DND-41 (cell line): ENCODE results near the gene RNGTT.
A peak's percentile ranks its signal among the peaks of the same experiment; 100 is the strongest.

Source experiments
- ATAC-seq: fragments of 200-7000 bp; cut with Tn5 transposase; 3 replicates; pipeline ENCODE4 v1.9.1; 2021; ENCODE audit warnings: low read depth; ENCODE audit not compliant: insufficient read depth
- DNase-seq: peaks from one replicate; pipeline ENCODE4 v3.0.0-alpha.2; 2020
- H2AFZ ChIP-seq: 2 replicates; pipeline ENCODE4 v1.6.0; 2012; ENCODE audit warnings: low read depth, low read length
- H3K27ac ChIP-seq: 2 replicates; pipeline ENCODE4 v1.5.1; 2012; ENCODE audit warnings: low read length, inconsistent platforms
- H3K27me3 ChIP-seq: fragments of 200-600 bp; sonication (generic); 2 replicates; pipeline ENCODE4 v1.6.0; 2012; ENCODE audit warnings: low read length, mild to moderate bottlenecking, inconsistent platforms; ENCODE audit not compliant: insufficient read depth, poor library complexity
- H3K36me3 ChIP-seq: 2 replicates; pipeline ENCODE4 v1.5.1; 2012; ENCODE audit warnings: low read length, inconsistent platforms; ENCODE audit not compliant: insufficient read depth
- H3K4me1 ChIP-seq: 2 replicates; pipeline ENCODE4 v1.5.1; 2012; ENCODE audit warnings: mild to moderate bottlenecking, low read length; ENCODE audit not compliant: insufficient read depth
- H3K4me2 ChIP-seq: 2 replicates; pipeline ENCODE4 v1.6.0; 2012; ENCODE audit warnings: mild to moderate bottlenecking, moderate library complexity, low read length, inconsistent platforms; ENCODE audit not compliant: insufficient read depth
- H3K4me3 ChIP-seq, 2 experiments: fragments of 200-600 bp in 1 of 2; shearing (Covaris generic) in 1 of 2; 2 replicates each; pipeline ENCODE4 v1.5.1; 2012 to 2016; ENCODE audit warnings: inconsistent platforms in 2 of 2, low read length in 2 of 2, mild to moderate bottlenecking in 2 of 2, low read depth in 1 of 2, moderate library complexity in 1 of 2
- H3K79me2 ChIP-seq: 2 replicates; pipeline ENCODE4 v1.6.0; 2012; ENCODE audit warnings: low read length, inconsistent platforms; ENCODE audit not compliant: insufficient read depth
- H3K9ac ChIP-seq: 2 replicates; pipeline ENCODE4 v1.6.0; 2012; ENCODE audit warnings: low read depth, mild to moderate bottlenecking, inconsistent platforms, low read length, moderate library complexity
- H3K9me3 ChIP-seq: 2 replicates; pipeline ENCODE4 v1.5.1; 2012; ENCODE audit warnings: low read length, moderate library complexity, mild to moderate bottlenecking, inconsistent platforms; ENCODE audit not compliant: insufficient read depth, severe bottlenecking
- H4K20me1 ChIP-seq: 2 replicates; pipeline ENCODE4 v1.6.0; 2012; ENCODE audit warnings: low read length; ENCODE audit not compliant: insufficient read depth
- CTCF ChIP-seq: IDR thresholded peaks from 2 replicates; pipeline ENCODE4 v1.5.1; 2012; ENCODE audit warnings: borderline replicate concordance, low read length, moderate library complexity, mild to moderate bottlenecking; ENCODE audit not compliant: poor library complexity, severe bottlenecking; ENCODE audit errors: extremely low read depth
- EZH2 ChIP-seq: IDR thresholded peaks from 3 replicates; pipeline ENCODE4 v1.6.1; 2012; ENCODE audit warnings: borderline replicate concordance, low read depth, mild to moderate bottlenecking, moderate library complexity, low read length, inconsistent platforms; ENCODE audit not compliant: severe bottlenecking

Gene RNGTT

GRCh38 chr6:89002523-89002922 is 39.1 kb upstream of the RNGTT start:
- Histone ChIP-seq H3K9me3 (no peaks in the 10 kb centered on the region), H3K4me3 (no peak overlapping the region), H4K20me1 (no peaks in the 10 kb centered on the region), H3K27ac (no peak overlapping the region), H3K36me3 (no peaks in the 10 kb centered on the region), H3K79me2 (no peaks in the 10 kb centered on the region), H3K9ac (no peak overlapping the region), H3K4me1 (peaks cover 6% of the 10 kb centered on the region), H3K27me3 (no peaks in the 10 kb centered on the region), H2AFZ (no peak overlapping the region), H3K4me2 (no peak overlapping the region)
- ATAC-seq (no peak), DNase-seq (no peak)
- TF ChIP-seq CTCF (no peak), EZH2 (no peak)

GRCh38 chr6:88997327-88997726 is 33.9 kb upstream of the RNGTT start:
- Histone ChIP-seq H3K4me3 (no peak overlapping the region), H3K9ac (no peak overlapping the region), H3K4me1 (peaks cover 15% of the 10 kb centered on the region), H3K27ac (no peak overlapping the region), H3K9me3 (no peaks in the 10 kb centered on the region), H3K4me2 (no peak overlapping the region), H4K20me1 (no peaks in the 10 kb centered on the region), H3K79me2 (no peaks in the 10 kb centered on the region), H2AFZ (no peak overlapping the region), H3K27me3 (no peaks in the 10 kb centered on the region), H3K36me3 (no peaks in the 10 kb centered on the region)
- TF ChIP-seq EZH2 (no peak), CTCF (no peak)
- ATAC-seq, result peak; percentile 80
- peak; percentile 32 for DNase-seq

- TF ChIP-seq EZH2 (no peak), CTCF (no peak)
- Histone ChIP-seq H3K4me1 (peaks cover 13% of the 10 kb centered on the region), H2AFZ (no peak overlapping the region), H3K9me3 (no peaks in the 10 kb centered on the region), H4K20me1 (no peaks in the 10 kb centered on the region), H3K9ac (no peak overlapping the region), H3K4me3 (no peak overlapping the region), H3K79me2 (no peaks in the 10 kb centered on the region), H3K4me2 (no peak overlapping the region), H3K27ac (no peak overlapping the region), H3K27me3 (no peaks in the 10 kb centered on the region), H3K36me3 (no peaks in the 10 kb centered on the region)
- no peak for ATAC-seq
- DNase-seq, result no peak
These were observed 29.5 kb upstream of the RNGTT start for GRCh38 chr6:88992741-88993552.
